HCEC 1CT (cell line): ENCODE data around the gene IFRD2.
"Not testable (repeated sequence)": the region's sequence is repeated elsewhere in the genome, so short reads cannot be mapped to it uniquely, and the experiment has no call there.

Experiments used
- DNase-seq: peaks from one replicate; pipeline ENCODE4 v3.0.0-alpha.2; 2017

The IFRD2 gene

GRCh38 chr3:50300681-50301254, 8.5 kb upstream of the IFRD2 start:
- no peak for DNase-seq

GRCh38 chr3:50299929-50300680, 7.9 kb upstream of the IFRD2 start:
- DNase-seq: peak; percentile 55

GRCh38 chr3:50299638-50299928, 7.4 kb upstream of the IFRD2 start:
- no peak for DNase-seq

GRCh38 chr3:50298836-50299637, 6.8 kb upstream of the IFRD2 start, which contains the start of the genes HYAL3 and NAA80:
HYAL3 (minus strand) TSS chr3:50299405; CDS start chr3:50295602, 3,803 bp downstream.
NAA80 (minus strand) TSS chr3:50299405; CDS start chr3:50297463, 1,942 bp downstream.
- DNase-seq: peak; percentile 99

- DNase-seq: no peak
These were observed 5.9 kb upstream of the IFRD2 start for GRCh38 chr3:50297896-50298725.

- DNase-seq: no peak
These were observed 5.2 kb upstream of the IFRD2 start for GRCh38 chr3:50297384-50297775.

GRCh38 chr3:50296721-50297383, 4.6 kb upstream of the IFRD2 start:
- DNase-seq: no peak

- DNase-seq: no peak
These were observed 3.6 kb upstream of the IFRD2 start for GRCh38 chr3:50295553-50296431.

- no peak for DNase-seq
These were observed 2.5 kb upstream of the IFRD2 start for GRCh38 chr3:50294492-50295403.

GRCh38 chr3:50294089-50294488, 1.9 kb upstream of the IFRD2 start:
- DNase-seq: no peak

- DNase-seq: no peak
These were observed 1.0 kb upstream of the IFRD2 start for GRCh38 chr3:50293079-50293801.

GRCh38 chr3:50290161-50290641, 2.0 kb downstream of the IFRD2 start:
- no peak for DNase-seq

- DNase-seq: no peak
These were observed 3.1 kb downstream of the IFRD2 start for GRCh38 chr3:50289130-50289529.

GRCh38 chr3:50288387-50289007, 3.7 kb downstream of the IFRD2 start:
- no peak for DNase-seq

GRCh38 chr3:50287262-50287661, 5.0 kb downstream of the IFRD2 start:
- no peak for DNase-seq

- DNase-seq: no peak
These were observed 5.7 kb downstream of the IFRD2 start for GRCh38 chr3:50286322-50287227.

- not testable (repeated sequence) for DNase-seq
These were observed 8.1 kb downstream of the IFRD2 start for GRCh38 chr3:50284121-50284520.
